OCI-LY1 (cell line): ENCODE measurements around the gene ZNF248.

ENCODE experiments used
- CTCF ChIP-seq: fragments of 200-600 bp; sonication (generic), shearing (Covaris generic); IDR thresholded peaks from 2 replicates; pipeline ENCODE4 v1.5.1; 2017; ENCODE audit warnings: mild to moderate bottlenecking, antibody characterized with exemption, low read length, moderate library complexity, mixed read lengths
- EZH2 ChIP-seq: fragments of 200-600 bp; sonication (generic), shearing (Covaris generic); IDR thresholded peaks from 2 replicates; pipeline ENCODE4 v1.8.0; 2017; ENCODE audit warnings: borderline replicate concordance, mixed run types, mild to moderate bottlenecking, antibody characterized with exemption, low read length, moderate library complexity, mixed read lengths

- TF ChIP-seq EZH2 (no peak), CTCF (no peak)
Observed at GRCh38 chr10:37801557-37801956, 55.9 kb downstream of the ZNF248 start.
